ENCODE results near the gene UBN1.

The UBN1 gene

GRCh38 chr16:4830408-4830807, 16.9 kb upstream of the UBN1 start:
- no peak overlapping the region for H2AFZ ChIP-seq (ENCODE audit: low read depth, low read length, severe bottlenecking)
- peaks cover 13% of the 10 kb centered on the region; the same call in 1 of the 2 replicates for H3K36me3 ChIP-seq (ENCODE audit: low read length)
- H3K9ac ChIP-seq (ENCODE audit: low read length), result no peak overlapping the region
- no peaks in the 10 kb centered on the region for H3K9me2 ChIP-seq (replicated peaks; ENCODE audit: insufficient read depth, low read length)
- no peak for TF ChIP-seq CTCF (IDR thresholded peaks at IDR 0.05; ENCODE audit: insufficient read depth, low read length, poor library complexity, severe bottlenecking)
- no peak for TF ChIP-seq EZH2phosphoT487 (conservative IDR thresholded peaks at IDR 0.05; ENCODE audit: low read length)
- H3K27me3 ChIP-seq (ENCODE audit: low read length), result no peaks in the 10 kb centered on the region
- H3F3A ChIP-seq (ENCODE audit: insufficient read depth), result no peaks in the 10 kb centered on the region
- H4K20me1 ChIP-seq (ENCODE audit: low read depth, low read length), result no peaks in the 10 kb centered on the region
- no peak overlapping the region for H3K27ac ChIP-seq (ENCODE audit: low read depth, low read length)
- no peak overlapping the region for H3K4me3 ChIP-seq (ENCODE audit: insufficient read depth, low read length, poor library complexity, severe bottlenecking)
- 0 out of 2 replicates have a peak, but pooled peaks cover 11% of the 10 kb centered on the region for H3K79me2 ChIP-seq (ENCODE audit: insufficient read depth, low read length)
- no peaks in the 10 kb centered on the region for H3K9me3 ChIP-seq (ENCODE audit: insufficient read depth, low read length)
- no peak overlapping the region for H3K4me2 ChIP-seq (ENCODE audit: low read depth, low read length, poor library complexity, severe bottlenecking)

- Histone ChIP-seq H3K36me3 (ENCODE audit: low read length) (peaks cover 18% of the 10 kb centered on the region; the same call in 1 of the 2 replicates), H3K79me2 (ENCODE audit: insufficient read depth, low read length) (0 out of 2 replicates have a peak, but pooled peaks cover 19% of the 10 kb centered on the region), H3K4me3 (ENCODE audit: insufficient read depth, low read length, poor library complexity, severe bottlenecking) (no peak overlapping the region), H2AFZ (ENCODE audit: low read depth, low read length, severe bottlenecking) (no peak overlapping the region), H3K27ac (ENCODE audit: low read depth, low read length) (no peak overlapping the region), H4K20me1 (ENCODE audit: low read depth, low read length) (no peaks in the 10 kb centered on the region; the same call in 1 of the 2 replicates), H3K27me3 (ENCODE audit: low read length) (no peaks in the 10 kb centered on the region), H3K4me2 (ENCODE audit: low read depth, low read length, poor library complexity, severe bottlenecking) (no peak overlapping the region), H3K9ac (ENCODE audit: low read length) (no peak overlapping the region), H3F3A (ENCODE audit: insufficient read depth) (no peaks in the 10 kb centered on the region), H3K9me3 (ENCODE audit: insufficient read depth, low read length) (no peaks in the 10 kb centered on the region), H3K9me2 (replicated peaks; ENCODE audit: insufficient read depth, low read length) (no peaks in the 10 kb centered on the region)
- TF ChIP-seq EZH2phosphoT487 (conservative IDR thresholded peaks at IDR 0.05; ENCODE audit: low read length), result no peak
- no peak for TF ChIP-seq CTCF (IDR thresholded peaks at IDR 0.05; ENCODE audit: insufficient read depth, low read length, poor library complexity, severe bottlenecking)
Measured at GRCh38 chr16:4831616-4832015, 15.7 kb upstream of the UBN1 start.

GRCh38 chr16:4832698-4833343, 14.5 kb upstream of the UBN1 start:
- Histone ChIP-seq H3K9me3 (ENCODE audit: insufficient read depth, low read length) (no peaks in the 10 kb centered on the region), H3K4me2 (ENCODE audit: low read depth, low read length, poor library complexity, severe bottlenecking) (no peak overlapping the region), H3K9me2 (replicated peaks; ENCODE audit: insufficient read depth, low read length) (no peaks in the 10 kb centered on the region), H3K27ac (ENCODE audit: low read depth, low read length) (no peak overlapping the region), H3K79me2 (ENCODE audit: insufficient read depth, low read length) (0 out of 2 replicates have a peak, but pooled peaks cover 19% of the 10 kb centered on the region), H3K27me3 (ENCODE audit: low read length) (no peaks in the 10 kb centered on the region), H3F3A (ENCODE audit: insufficient read depth) (no peaks in the 10 kb centered on the region), H3K36me3 (ENCODE audit: low read length) (peaks cover 15% of the 10 kb centered on the region; the same call in 1 of the 2 replicates), H4K20me1 (ENCODE audit: low read depth, low read length) (no peaks in the 10 kb centered on the region; the same call in 1 of the 2 replicates), H3K9ac (ENCODE audit: low read length) (no peak overlapping the region), H2AFZ (ENCODE audit: low read depth, low read length, severe bottlenecking) (no peak overlapping the region), H3K4me3 (ENCODE audit: insufficient read depth, low read length, poor library complexity, severe bottlenecking) (no peak overlapping the region)
- TF ChIP-seq CTCF (IDR thresholded peaks at IDR 0.05; ENCODE audit: insufficient read depth, low read length, poor library complexity, severe bottlenecking), result no peak
- no peak for TF ChIP-seq EZH2phosphoT487 (conservative IDR thresholded peaks at IDR 0.05; ENCODE audit: low read length)

Measured in SU-DHL-6 (cell line).